A549 (cell line): ENCODE data around the gene NANOS3.
"Not testable (repeated sequence)": the region's sequence is repeated elsewhere in the genome, so short reads cannot be mapped to it uniquely, and the experiment has no call there.

ENCODE experiments used
- BHLHE40 ChIP-seq: IDR thresholded peaks from 2 replicates; pipeline ENCODE4 v1.6.1; 2012; ENCODE audit warnings: low read depth, low read length, inconsistent platforms
- CHD4 ChIP-seq: fragments of 200-600 bp; sonication (generic); IDR thresholded peaks from 2 replicates; pipeline ENCODE4 v1.6.1; 2016; ENCODE audit warnings: antibody characterized with exemption, mild to moderate bottlenecking, borderline replicate concordance
- CTCF ChIP-seq: fragments of >200 bp; sonication (Bioruptor Twin); formaldehyde crosslinking; IDR thresholded peaks from 3 replicates; pipeline ENCODE4 v1.5.1; 2016
- EP300 ChIP-seq, 2 experiments: fragments of >200 bp; sonication (Bioruptor Twin); formaldehyde crosslinking; IDR thresholded peaks; 2 replicates in 1 of 2; 3 replicates in 1 of 2; pipeline ENCODE4 v1.6.1; 2016 to 2017
- JUNB ChIP-seq: fragments of >200 bp; sonication (Bioruptor Twin); formaldehyde crosslinking; IDR thresholded peaks from 2 replicates; pipeline ENCODE4 v1.6.1; 2016
- MAX ChIP-seq: IDR thresholded peaks from 2 replicates; pipeline ENCODE4 v1.6.1; 2012
- MAZ ChIP-seq: fragments of 150-350 bp; IDR thresholded peaks from 2 replicates; pipeline ENCODE4 v1.6.1; 2014; ENCODE audit warnings: antibody characterized with exemption, low read depth, low read length, borderline replicate concordance
- NFE2L2 ChIP-seq: fragments of 150-350 bp; conservative IDR thresholded peaks from 2 replicates; pipeline ENCODE4 v1.6.1; 2014; ENCODE audit warnings: low read length
- PBX3 ChIP-seq: IDR thresholded peaks from 2 replicates; pipeline ENCODE4 v1.6.1; 2012
- POLR2A ChIP-seq: IDR thresholded peaks from 2 replicates; pipeline ENCODE4 v1.6.1; 2012; ENCODE audit warnings: mild to moderate bottlenecking, low read length
- RFX5 ChIP-seq: fragments of 450-650 bp; IDR thresholded peaks from 2 replicates; pipeline ENCODE4 v1.7.1; 2014; ENCODE audit warnings: antibody characterized with exemption, mild to moderate bottlenecking, moderate library complexity
- TP53 ChIP-seq: fragments of 250-450 bp; sonication (Bioruptor Pico); IDR thresholded peaks from 2 replicates; pipeline ENCODE4 v1.5.0; 2021; ENCODE audit warnings: mild to moderate bottlenecking, moderate library complexity

GRCh38 chr19:13852171-13852707 is 24.7 kb upstream of the NANOS3 start:
- TF ChIP-seq EP300 (IDR thresholded peaks at IDR 0.05); POLR2A; PBX3; TP53 (CRISPR knock-in tag); BHLHE40; CTCF; NFE2L2; RFX5; MAZ; CHD4; JUNB; MAX: not testable (repeated sequence)
